ENCODE measurements around the gene SRMS. TPM values are rescaled to one million over a fixed set of nuclear protein-coding genes. Genes with fewer than 3 reads are reported as not detected.

Gene SRMS
- total RNA-seq, 1 experiment from 2014 or later, result 0.79 TPM

DNA sequence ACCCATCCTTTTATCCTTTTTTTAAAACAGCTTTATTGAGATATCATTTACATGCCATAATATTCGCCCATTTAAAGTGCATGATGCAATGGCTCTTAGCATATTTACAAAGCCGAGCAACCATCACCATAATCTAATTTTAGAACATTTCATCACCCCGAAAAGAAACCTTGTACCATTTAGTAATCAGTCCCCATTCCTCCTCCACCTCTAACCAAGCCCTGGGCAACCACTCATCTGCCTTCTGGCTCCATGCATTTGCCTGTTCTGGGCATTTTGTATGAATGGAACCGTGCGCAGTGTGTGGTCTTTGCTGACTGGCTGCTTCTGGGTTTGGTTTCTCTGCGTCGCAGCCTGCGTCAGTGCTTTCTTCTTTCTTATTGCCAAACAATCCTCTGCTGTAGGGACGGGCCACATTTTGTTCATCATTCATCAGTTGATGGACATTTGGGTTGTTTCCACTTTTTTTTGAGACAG lies 38.4 kb downstream of the SRMS start:
- Mint-ChIP-seq H3K4me3 (no peak overlapping the region), H3K9me3 (peaks cover 17 to 57% of the 10 kb centered on the region in 2 experiments), H3K36me3 (ENCODE audit: insufficient read depth in 1 of 3, low read depth in 3 of 3) (peaks cover 0 to 33% (median 0%) of the 10 kb centered on the region in 3 experiments; a peak in 3 of 7 replicates), H3K4me1 (no peaks in the 10 kb centered on the region), H3K27ac (no peak overlapping the region), H3K27me3 (ENCODE audit: low read depth) (peaks cover 80% of the 10 kb centered on the region)
- no peak overlapping the region for H2AK5ac ChIP-seq (ENCODE audit: insufficient read length, low read length)
- no peak overlapping the region for H3K56ac ChIP-seq (ENCODE audit: insufficient read length, low read depth, low read length)
- H3K79me2 ChIP-seq (ENCODE audit: insufficient read depth, low read length), result no peaks in the 10 kb centered on the region
- no peak overlapping the region for H2BK15ac ChIP-seq (ENCODE audit: low read depth, low read length)
- H2AFZ ChIP-seq (ENCODE audit: low read length), result no peak overlapping the region
- no peak overlapping the region for H3K9ac ChIP-seq (ENCODE audit: extremely low read depth, insufficient read length, low read length)
- no peak overlapping the region for H3K14ac ChIP-seq (ENCODE audit: insufficient read depth, low read length)
- H3K9me3 ChIP-seq (ENCODE audit: control insufficient read depth, low read depth, low read length), result no peaks in the 10 kb centered on the region
- no peak overlapping the region for H2BK20ac ChIP-seq (ENCODE audit: low read depth, low read length, poor library complexity, severe bottlenecking)
- TF ChIP-seq, protein P1, sequence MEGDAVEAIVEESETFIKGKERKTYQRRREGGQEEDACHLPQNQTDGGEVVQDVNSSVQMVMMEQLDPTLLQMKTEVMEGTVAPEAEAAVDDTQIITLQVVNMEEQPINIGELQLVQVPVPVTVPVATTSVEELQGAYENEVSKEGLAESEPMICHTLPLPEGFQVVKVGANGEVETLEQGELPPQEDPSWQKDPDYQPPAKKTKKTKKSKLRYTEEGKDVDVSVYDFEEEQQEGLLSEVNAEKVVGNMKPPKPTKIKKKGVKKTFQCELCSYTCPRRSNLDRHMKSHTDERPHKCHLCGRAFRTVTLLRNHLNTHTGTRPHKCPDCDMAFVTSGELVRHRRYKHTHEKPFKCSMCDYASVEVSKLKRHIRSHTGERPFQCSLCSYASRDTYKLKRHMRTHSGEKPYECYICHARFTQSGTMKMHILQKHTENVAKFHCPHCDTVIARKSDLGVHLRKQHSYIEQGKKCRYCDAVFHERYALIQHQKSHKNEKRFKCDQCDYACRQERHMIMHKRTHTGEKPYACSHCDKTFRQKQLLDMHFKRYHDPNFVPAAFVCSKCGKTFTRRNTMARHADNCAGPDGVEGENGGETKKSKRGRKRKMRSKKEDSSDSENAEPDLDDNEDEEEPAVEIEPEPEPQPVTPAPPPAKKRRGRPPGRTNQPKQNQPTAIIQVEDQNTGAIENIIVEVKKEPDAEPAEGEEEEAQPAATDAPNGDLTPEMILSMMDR (conservative IDR thresholded peaks at IDR 0.05), result no peak
- no CpG with 5 or more reads among the region's 9 CpGs for WGBS (ENCODE audit: extremely low coverage, insufficient read length, low lambda C conversion rate)
- no peaks in the 10 kb centered on the region for H3K79me1 ChIP-seq (ENCODE audit: insufficient read depth, low read depth, low read length, poor library complexity, severe bottlenecking)
- no peaks in the 10 kb centered on the region for H4K20me1 ChIP-seq (ENCODE audit: control insufficient read depth, insufficient read depth, insufficient read length)
- H3T11ph ChIP-seq (ENCODE audit: low read length), result no peak overlapping the region
- no peak overlapping the region for H2BK12ac ChIP-seq (ENCODE audit: insufficient read length, low read depth, low read length)
- H3K18ac ChIP-seq (ENCODE audit: insufficient read length, low read depth, low read length), result no peak overlapping the region
- no peaks in the 10 kb centered on the region for H3K27me3 ChIP-seq (ENCODE audit: insufficient read depth, low read length)
- no peaks in the 10 kb centered on the region for H3K23me2 ChIP-seq (ENCODE audit: insufficient read length, low read depth, low read length, poor library complexity, severe bottlenecking)
- no peak overlapping the region for H3K23ac ChIP-seq (ENCODE audit: insufficient read length, low read depth, low read length)
- no peak overlapping the region for H2BK120ac ChIP-seq (ENCODE audit: low read depth, low read length, poor library complexity, severe bottlenecking)
- H3K4me1 ChIP-seq (ENCODE audit: insufficient read depth, low read length), result no peaks in the 10 kb centered on the region
- no peak overlapping the region for H3K27ac ChIP-seq (ENCODE audit: insufficient read length, low read depth, low read length)
- no peak overlapping the region for H3K4ac ChIP-seq (ENCODE audit: low read depth, low read length)
- H4K91ac ChIP-seq (ENCODE audit: insufficient read length, low read depth, low read length), result no peak overlapping the region
- no peak overlapping the region for H4K5ac ChIP-seq (ENCODE audit: insufficient read length, low read depth, low read length)
- H2BK5ac ChIP-seq (ENCODE audit: insufficient read length, low read length), result no peak overlapping the region
- DNase-seq, result no peak
- H3K4me2 ChIP-seq (ENCODE audit: insufficient read depth, insufficient read length, low read length), result no peak overlapping the region
- H4K8ac ChIP-seq (replicated peaks; ENCODE audit: insufficient read length, low read depth, low read length), result no peak overlapping the region

All from H9 (cell line).